Type B pancreatic cell (in vitro differentiated cells): ENCODE data around the gene ATF2. TPM values are rescaled to one million over a fixed set of nuclear protein-coding genes. Genes with fewer than 3 reads are reported as not detected.

Experiments
- DNase-seq: peaks from one replicate; pipeline ENCODE4 v3.0.0; 2021; ENCODE audit warnings: mixed read lengths; ENCODE audit not compliant: unreplicated experiment; ENCODE audit errors: extremely low spot score
- H3K27ac Mint-ChIP-seq: 2 replicates; pipeline ENCODE4 v1.8.0; 2021; ENCODE audit warnings: mild to moderate bottlenecking, mixed read lengths
- H3K27me3 Mint-ChIP-seq: 2 replicates; pipeline ENCODE4 v1.8.0; 2021; ENCODE audit warnings: mixed read lengths
- H3K36me3 Mint-ChIP-seq: 2 replicates; pipeline ENCODE4 v1.8.0; 2021; ENCODE audit warnings: mixed read lengths
- H3K4me1 Mint-ChIP-seq: one replicate; pipeline ENCODE4 v1.8.0; 2021; ENCODE audit warnings: mixed read lengths; ENCODE audit not compliant: unreplicated experiment
- H3K4me3 Mint-ChIP-seq: 2 replicates; pipeline ENCODE4 v1.8.0; 2021; ENCODE audit warnings: mild to moderate bottlenecking, mixed read lengths
- H3K9me3 Mint-ChIP-seq: 2 replicates; pipeline ENCODE4 v1.8.0; 2021; ENCODE audit warnings: mixed read lengths
- long read RNA-seq: library from polyadenylated mRNA; unstranded; transcript quantifications from one replicate; pipeline ENCODE4 v2.0.0, GENCODE V29; 2020
- total RNA-seq: library from RNA; stranded (reverse); gene quantifications from 2 replicates; pipeline ENCODE4 v1.2.1, GENCODE V29; 2021; ENCODE audit warnings: low replicate concordance
- TF ChIP-seq, protein P1 (sequence below): fragments of 200-600 bp; sonication (generic); conservative IDR thresholded peaks from 2 replicates; pipeline ENCODE4 v1.5.0; 2021; ENCODE audit warnings: antibody characterized with exemption, mild to moderate bottlenecking

The ATF2 gene, protein sequence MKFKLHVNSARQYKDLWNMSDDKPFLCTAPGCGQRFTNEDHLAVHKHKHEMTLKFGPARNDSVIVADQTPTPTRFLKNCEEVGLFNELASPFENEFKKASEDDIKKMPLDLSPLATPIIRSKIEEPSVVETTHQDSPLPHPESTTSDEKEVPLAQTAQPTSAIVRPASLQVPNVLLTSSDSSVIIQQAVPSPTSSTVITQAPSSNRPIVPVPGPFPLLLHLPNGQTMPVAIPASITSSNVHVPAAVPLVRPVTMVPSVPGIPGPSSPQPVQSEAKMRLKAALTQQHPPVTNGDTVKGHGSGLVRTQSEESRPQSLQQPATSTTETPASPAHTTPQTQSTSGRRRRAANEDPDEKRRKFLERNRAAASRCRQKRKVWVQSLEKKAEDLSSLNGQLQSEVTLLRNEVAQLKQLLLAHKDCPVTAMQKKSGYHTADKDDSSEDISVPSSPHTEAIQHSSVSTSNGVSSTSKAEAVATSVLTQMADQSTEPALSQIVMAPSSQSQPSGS
- total RNA-seq: 33.6 and 56.1 TPM in 2 replicates
- long read RNA-seq, full-length matches to known transcripts: 15 of 24 reads
- long read RNA-seq, partial matches to known transcripts: 6 of 24 reads
- long read RNA-seq, other reads (novel, unspliced or antisense): 3 of 24 reads

DNA sequence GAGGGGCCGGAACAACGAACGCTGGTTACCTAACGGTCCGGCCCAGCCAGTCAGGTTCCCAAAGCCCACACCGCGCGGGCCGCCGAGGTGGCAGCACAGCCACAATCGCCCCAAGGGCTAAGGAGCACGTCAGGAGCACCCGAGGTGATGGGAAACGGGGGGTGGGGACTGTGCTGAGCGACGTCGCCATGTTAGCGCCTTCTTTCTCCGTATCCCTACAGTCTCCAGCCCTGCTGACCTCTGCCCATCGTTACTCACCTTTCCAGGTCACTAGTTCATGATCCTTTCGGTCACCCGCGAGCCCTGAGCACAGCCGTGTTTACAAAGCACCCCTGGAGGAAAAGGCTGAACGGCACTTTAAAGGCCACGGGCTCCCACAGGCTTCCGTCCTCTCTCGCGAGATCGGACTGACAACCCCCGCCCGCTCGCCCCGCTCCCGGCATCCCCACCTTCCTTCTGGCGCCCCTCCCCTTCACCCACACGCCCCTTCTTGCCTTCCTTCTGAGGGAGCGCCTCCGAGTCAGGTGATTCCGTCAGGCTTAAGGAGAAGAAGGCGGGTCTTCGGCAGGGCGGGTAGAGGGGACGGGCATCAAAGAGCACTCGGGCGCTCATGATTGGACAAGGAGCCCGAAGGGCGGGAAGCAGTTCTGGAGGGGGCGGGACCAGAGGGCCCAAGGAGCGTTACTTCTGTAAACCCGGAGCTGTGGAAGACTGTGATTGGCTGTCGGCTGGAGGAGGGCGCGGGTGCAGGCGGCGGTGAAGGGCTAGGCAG is at the start of gene ATF2:
Gene ATF2, minus strand, starts transcription at position 412 of the 772 bp plus-strand sequence. CDS start 31,760 bp downstream, outside the sequence.
- peak within 1 kb of the TSS; percentile 100 for H3K27ac Mint-ChIP-seq

DNA sequence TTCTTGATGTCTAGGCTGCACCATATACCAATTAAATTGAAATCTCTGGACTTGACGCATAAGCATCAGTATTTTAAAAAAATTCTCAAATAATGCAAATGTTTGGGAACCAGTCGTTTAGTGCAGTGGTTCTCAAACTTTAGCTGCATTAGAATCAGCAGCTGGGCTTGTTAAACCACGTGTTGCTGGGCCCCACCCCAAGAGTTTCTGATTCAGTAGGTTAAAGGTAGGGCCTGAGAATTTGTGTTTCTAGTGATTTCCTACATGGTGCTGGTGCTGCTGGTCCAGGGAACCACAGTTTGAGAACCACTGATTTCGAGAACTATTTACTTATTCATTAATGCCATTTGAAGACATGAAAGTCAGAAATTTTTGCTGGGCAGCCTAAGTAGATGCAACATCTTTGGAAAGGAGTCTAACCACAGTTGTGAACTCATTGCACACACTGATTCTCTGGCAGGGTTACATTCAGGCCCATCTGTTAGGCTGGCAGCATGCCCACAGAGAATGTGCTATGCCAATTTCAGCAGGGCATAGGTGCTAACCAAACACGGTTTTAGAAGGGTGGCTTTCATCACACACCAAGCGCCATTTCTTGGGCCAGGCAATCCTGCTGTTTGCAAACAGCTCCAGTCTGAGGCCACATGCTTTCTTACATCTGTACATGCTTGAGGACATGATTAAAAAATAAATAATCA is 39.9 kb upstream of the ATF2 start:
- DNase-seq: no peak
- Mint-ChIP-seq H3K4me3 (no peak overlapping the region), H3K36me3 (no peaks in the 10 kb centered on the region), H3K4me1 (no peaks in the 10 kb centered on the region), H3K27ac (no peak overlapping the region), H3K9me3 (no peaks in the 10 kb centered on the region), H3K27me3 (peaks cover 12% of the 10 kb centered on the region)
- TF ChIP-seq, protein P1, sequence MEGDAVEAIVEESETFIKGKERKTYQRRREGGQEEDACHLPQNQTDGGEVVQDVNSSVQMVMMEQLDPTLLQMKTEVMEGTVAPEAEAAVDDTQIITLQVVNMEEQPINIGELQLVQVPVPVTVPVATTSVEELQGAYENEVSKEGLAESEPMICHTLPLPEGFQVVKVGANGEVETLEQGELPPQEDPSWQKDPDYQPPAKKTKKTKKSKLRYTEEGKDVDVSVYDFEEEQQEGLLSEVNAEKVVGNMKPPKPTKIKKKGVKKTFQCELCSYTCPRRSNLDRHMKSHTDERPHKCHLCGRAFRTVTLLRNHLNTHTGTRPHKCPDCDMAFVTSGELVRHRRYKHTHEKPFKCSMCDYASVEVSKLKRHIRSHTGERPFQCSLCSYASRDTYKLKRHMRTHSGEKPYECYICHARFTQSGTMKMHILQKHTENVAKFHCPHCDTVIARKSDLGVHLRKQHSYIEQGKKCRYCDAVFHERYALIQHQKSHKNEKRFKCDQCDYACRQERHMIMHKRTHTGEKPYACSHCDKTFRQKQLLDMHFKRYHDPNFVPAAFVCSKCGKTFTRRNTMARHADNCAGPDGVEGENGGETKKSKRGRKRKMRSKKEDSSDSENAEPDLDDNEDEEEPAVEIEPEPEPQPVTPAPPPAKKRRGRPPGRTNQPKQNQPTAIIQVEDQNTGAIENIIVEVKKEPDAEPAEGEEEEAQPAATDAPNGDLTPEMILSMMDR: no peak

More for the DNA sequence above, at the start of gene ATF2:
- no peaks in the 10 kb centered on the region for H3K27me3 Mint-ChIP-seq
- TF ChIP-seq, protein P1: peak; percentile 27
- no peaks in the 10 kb centered on the region for H3K9me3 Mint-ChIP-seq
- peaks cover 12% of the 10 kb centered on the region for H3K4me1 Mint-ChIP-seq
- DNase-seq: peak; percentile 96
- peak within 1 kb of the TSS; percentile 100 for H3K4me3 Mint-ChIP-seq
- H3K36me3 Mint-ChIP-seq: no peaks in the 10 kb centered on the region

DNA sequence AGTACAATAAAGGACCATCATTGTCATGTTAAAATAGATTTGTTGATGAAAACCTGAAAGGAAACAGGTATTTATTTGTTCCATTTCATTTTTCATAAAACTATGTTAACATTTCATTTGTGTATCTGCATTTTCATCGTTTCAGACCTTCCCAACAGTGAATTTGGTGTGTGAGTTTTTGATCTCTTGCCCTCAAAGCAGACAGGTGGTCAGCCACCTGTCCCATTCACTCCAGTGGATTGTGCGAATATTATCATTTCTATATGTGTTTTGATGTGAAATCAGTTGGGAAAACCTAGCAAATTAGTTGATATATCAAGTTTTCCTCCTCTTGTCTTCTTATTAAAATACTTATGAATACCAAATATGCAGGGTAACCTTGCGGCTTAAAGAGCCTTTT is 38.9 kb upstream of the ATF2 start:
- DNase-seq: no peak
- Mint-ChIP-seq H3K4me3 (no peak overlapping the region), H3K36me3 (no peaks in the 10 kb centered on the region), H3K4me1 (no peaks in the 10 kb centered on the region), H3K9me3 (no peaks in the 10 kb centered on the region), H3K27me3 (peaks cover 17% of the 10 kb centered on the region), H3K27ac (no peak overlapping the region)
- TF ChIP-seq, protein P1: no peak

DNA sequence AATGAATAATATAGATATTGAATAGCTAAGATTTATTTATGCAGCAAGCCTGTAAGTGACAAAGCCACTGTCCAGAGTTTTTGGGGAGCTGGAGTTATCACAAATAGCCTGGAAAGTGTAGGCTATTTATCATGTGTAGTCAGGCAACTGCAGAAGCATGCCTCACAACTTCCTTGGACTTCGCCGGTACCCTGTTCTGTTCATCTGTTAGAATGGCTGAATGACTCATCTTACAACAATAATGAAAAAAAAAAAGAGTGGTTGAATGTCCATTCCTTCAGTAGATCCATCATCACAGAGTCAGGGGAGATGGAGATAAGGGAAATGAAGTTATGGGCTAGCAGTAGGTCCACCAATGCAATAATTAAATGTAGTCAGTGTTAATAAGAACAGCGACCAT is 37.5 kb upstream of the ATF2 start:
- no peaks in the 10 kb centered on the region for H3K9me3 Mint-ChIP-seq
- TF ChIP-seq, protein P1: no peak
- H3K4me3 Mint-ChIP-seq: no peak overlapping the region
- no peak for DNase-seq
- no peaks in the 10 kb centered on the region for H3K4me1 Mint-ChIP-seq
- H3K27ac Mint-ChIP-seq: no peak overlapping the region
- H3K36me3 Mint-ChIP-seq: no peaks in the 10 kb centered on the region
- peaks cover 16% of the 10 kb centered on the region for H3K27me3 Mint-ChIP-seq
